Natural killer cell (primary cell): ENCODE data around the gene CASKIN2. TPM values are rescaled to one million over a fixed set of nuclear protein-coding genes. Genes with fewer than 3 reads are reported as not detected.

Source experiments
- ATAC-seq, 3 donors: fragments of 150-1000 bp in 2 of 3; fragments of 200-7000 bp in 1 of 3; cut with Tn5 transposase; 1 replicate in 1 of 3; 2 replicates in 2 of 3; pipeline ENCODE4 v1.10.0; 2021; ENCODE audit warnings: mild to moderate bottlenecking in 2 of 3, moderate library complexity in 2 of 3
- DNase-seq, 2 donors: peaks; one replicate each; pipeline versions ENCODE4 v3.0.0 to v3.0.0-alpha.2; 2013 to 2021; ENCODE audit warnings: mixed read lengths in 1 of 2
- H3K27ac ChIP-seq: one replicate; pipeline ENCODE4 v1.5.1; 2013; ENCODE audit warnings: mild to moderate bottlenecking, low read length
- H3K27me3 ChIP-seq: one replicate; pipeline ENCODE4 v1.6.1; 2013; ENCODE audit warnings: low read length; ENCODE audit not compliant: control insufficient read depth, insufficient read depth
- H3K36me3 ChIP-seq: one replicate; pipeline ENCODE4 v1.6.1; 2013; ENCODE audit warnings: low read length; ENCODE audit not compliant: control insufficient read depth, insufficient read depth
- H3K4me1 ChIP-seq: one replicate; pipeline ENCODE4 v1.6.1; 2013; ENCODE audit warnings: low read length; ENCODE audit not compliant: control insufficient read depth, insufficient read depth
- H3K4me3 ChIP-seq: one replicate; pipeline ENCODE4 v1.5.1; 2013; ENCODE audit warnings: low read length
- H3K9me3 ChIP-seq: one replicate; pipeline ENCODE4 v1.6.1; 2013; ENCODE audit warnings: low read length; ENCODE audit not compliant: control insufficient read depth, insufficient read depth
- H3K27ac Mint-ChIP-seq, 2 donors: one replicate each; pipeline ENCODE4 v1.8.0; 2022; ENCODE audit warnings: mild to moderate bottlenecking in 2 of 2, mixed read lengths in 2 of 2, moderate library complexity in 1 of 2
- H3K27me3 Mint-ChIP-seq, 2 donors: one replicate each; pipeline ENCODE4 v1.8.0; 2022; ENCODE audit warnings: low read depth in 2 of 2, mixed read lengths in 2 of 2
- H3K36me3 Mint-ChIP-seq: one replicate; pipeline ENCODE4 v1.8.0; 2022; ENCODE audit warnings: mixed read lengths
- H3K4me1 Mint-ChIP-seq, 2 donors: one replicate each; pipeline ENCODE4 v1.8.0; 2022; ENCODE audit warnings: mixed read lengths in 2 of 2
- H3K4me3 Mint-ChIP-seq: one replicate; pipeline ENCODE4 v1.8.0; 2022; ENCODE audit warnings: mild to moderate bottlenecking, moderate library complexity, mixed read lengths
- H3K9me3 Mint-ChIP-seq, 2 donors: one replicate each; pipeline ENCODE4 v1.8.0; 2022; ENCODE audit warnings: mixed read lengths in 2 of 2
- WGBS: methylation state at CpG from one replicate; pipeline ENCODE4 v1.1.7; 2013; ENCODE audit warnings: missing lambda C conversion rate; ENCODE audit not compliant: insufficient coverage; 5-methylcytosine and 5-hydroxymethylcytosine counted together
- intact Hi-C: fragments of 100-400 bp; cut with micrococcal nuclease; formaldehyde crosslinking; loops from one replicate; pipeline ENCODE4 v1.14.2; 2022
- total RNA-seq, 4 donors: library from RNA; stranded (reverse); fragments of 120-200 nt in 1 of 4; gene quantifications; one replicate each; pipeline versions ENCODE4 v1.2.3 to v1.2.4, GENCODE V29; 2013 to 2022
- TF ChIP-seq, protein P1 (sequence below): fragments of 200-600 bp; IDR thresholded peaks from one replicate; pipeline ENCODE4 v1.8.0; 2022; ENCODE audit warnings: antibody characterized with exemption

CASKIN2 gene
- total RNA-seq, 3 donors from 2014 or later (not counting 1 experiment from before 2014, with no cell fraction given), result 0.49 to 1.8 (median 1.7) TPM

DNA sequence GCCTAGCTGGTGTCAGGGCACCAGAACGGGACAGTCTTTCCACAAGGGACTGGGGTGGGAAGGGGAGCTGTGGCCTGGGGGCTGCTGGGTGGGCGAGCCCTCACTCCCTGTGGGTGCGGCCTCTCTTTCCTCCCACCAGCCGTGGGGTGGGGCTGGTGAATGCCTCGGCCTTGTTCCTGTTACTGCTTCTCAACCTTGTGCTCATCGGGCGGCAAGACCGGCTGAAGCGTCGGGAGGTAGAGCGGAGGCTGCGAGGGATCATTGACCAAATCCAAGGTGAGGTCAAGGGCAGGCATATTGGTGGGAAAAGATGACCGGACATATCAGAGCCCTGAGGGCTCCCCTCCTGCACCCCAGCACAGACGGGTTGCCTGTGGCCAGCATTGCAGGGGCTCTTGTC is 29.2 kb downstream of the CASKIN2 start:
- H3K36me3 Mint-ChIP-seq, result no peaks in the 10 kb centered on the region
- Histone ChIP-seq H3K27ac (no peak overlapping the region), H3K27me3 (no peaks in the 10 kb centered on the region), H3K4me3 (no peak overlapping the region), H3K4me1 (peaks cover 26% of the 10 kb centered on the region), H3K36me3 (peaks cover 6% of the 10 kb centered on the region), H3K9me3 (no peaks in the 10 kb centered on the region)
- TF ChIP-seq, protein P1, sequence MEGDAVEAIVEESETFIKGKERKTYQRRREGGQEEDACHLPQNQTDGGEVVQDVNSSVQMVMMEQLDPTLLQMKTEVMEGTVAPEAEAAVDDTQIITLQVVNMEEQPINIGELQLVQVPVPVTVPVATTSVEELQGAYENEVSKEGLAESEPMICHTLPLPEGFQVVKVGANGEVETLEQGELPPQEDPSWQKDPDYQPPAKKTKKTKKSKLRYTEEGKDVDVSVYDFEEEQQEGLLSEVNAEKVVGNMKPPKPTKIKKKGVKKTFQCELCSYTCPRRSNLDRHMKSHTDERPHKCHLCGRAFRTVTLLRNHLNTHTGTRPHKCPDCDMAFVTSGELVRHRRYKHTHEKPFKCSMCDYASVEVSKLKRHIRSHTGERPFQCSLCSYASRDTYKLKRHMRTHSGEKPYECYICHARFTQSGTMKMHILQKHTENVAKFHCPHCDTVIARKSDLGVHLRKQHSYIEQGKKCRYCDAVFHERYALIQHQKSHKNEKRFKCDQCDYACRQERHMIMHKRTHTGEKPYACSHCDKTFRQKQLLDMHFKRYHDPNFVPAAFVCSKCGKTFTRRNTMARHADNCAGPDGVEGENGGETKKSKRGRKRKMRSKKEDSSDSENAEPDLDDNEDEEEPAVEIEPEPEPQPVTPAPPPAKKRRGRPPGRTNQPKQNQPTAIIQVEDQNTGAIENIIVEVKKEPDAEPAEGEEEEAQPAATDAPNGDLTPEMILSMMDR, result no peak
- no peak overlapping the region for H3K4me3 Mint-ChIP-seq
- intact Hi-C loops, result no loop called here
- no peaks in the 10 kb centered on the region for H3K27me3 Mint-ChIP-seq
- no peaks in the 10 kb centered on the region for H3K9me3 Mint-ChIP-seq
- peaks cover 13 to 20% of the 10 kb centered on the region in 2 donors for H3K4me1 Mint-ChIP-seq
- ATAC-seq, result no peak
- 94% methylated on average over 14 of the region's 14 CpGs for WGBS
- DNase-seq, result no peak
- H3K27ac Mint-ChIP-seq, result peak overlapping the region; percentile 92 to 95

DNA sequence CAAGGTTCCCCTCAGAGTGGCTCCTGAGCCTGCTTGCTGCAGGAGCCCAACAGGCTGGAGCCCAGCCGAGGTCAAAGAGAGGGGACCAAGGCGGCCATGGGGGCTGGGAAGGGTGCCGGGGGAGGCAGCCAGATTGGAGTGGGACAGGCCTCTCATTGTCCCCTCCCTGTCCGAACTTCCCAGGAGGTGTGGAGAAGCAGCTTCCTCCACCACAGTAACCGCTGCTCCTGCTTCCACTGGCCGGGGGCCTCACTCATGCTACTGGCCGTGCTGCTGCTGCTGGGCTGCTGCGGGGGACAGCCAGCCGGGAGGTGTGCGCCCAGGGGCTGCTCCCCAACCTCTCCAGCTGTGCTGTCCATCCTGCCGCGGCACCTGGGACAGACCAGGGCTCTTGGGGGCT is 29.6 kb downstream of the CASKIN2 start:
- Histone ChIP-seq H3K27ac (no peak overlapping the region), H3K9me3 (no peaks in the 10 kb centered on the region), H3K36me3 (peaks cover 1% of the 10 kb centered on the region), H3K4me1 (peaks cover 26% of the 10 kb centered on the region), H3K27me3 (no peaks in the 10 kb centered on the region), H3K4me3 (no peak overlapping the region)
- no peak overlapping the region for H3K4me3 Mint-ChIP-seq
- 97% methylated on average over 12 of the region's 12 CpGs for WGBS
- no peaks in the 10 kb centered on the region for H3K27me3 Mint-ChIP-seq
- no peaks in the 10 kb centered on the region for H3K36me3 Mint-ChIP-seq
- H3K4me1 Mint-ChIP-seq, result peaks cover 13 to 24% of the 10 kb centered on the region in 2 donors
- TF ChIP-seq, protein P1, result no peak
- peak overlapping the region in 1 of 2 donors; percentile 95 for H3K27ac Mint-ChIP-seq
- no peaks in the 10 kb centered on the region for H3K9me3 Mint-ChIP-seq
- DNase-seq (no peak), ATAC-seq (no peak)
- intact Hi-C loops, result no loop called here

DNA sequence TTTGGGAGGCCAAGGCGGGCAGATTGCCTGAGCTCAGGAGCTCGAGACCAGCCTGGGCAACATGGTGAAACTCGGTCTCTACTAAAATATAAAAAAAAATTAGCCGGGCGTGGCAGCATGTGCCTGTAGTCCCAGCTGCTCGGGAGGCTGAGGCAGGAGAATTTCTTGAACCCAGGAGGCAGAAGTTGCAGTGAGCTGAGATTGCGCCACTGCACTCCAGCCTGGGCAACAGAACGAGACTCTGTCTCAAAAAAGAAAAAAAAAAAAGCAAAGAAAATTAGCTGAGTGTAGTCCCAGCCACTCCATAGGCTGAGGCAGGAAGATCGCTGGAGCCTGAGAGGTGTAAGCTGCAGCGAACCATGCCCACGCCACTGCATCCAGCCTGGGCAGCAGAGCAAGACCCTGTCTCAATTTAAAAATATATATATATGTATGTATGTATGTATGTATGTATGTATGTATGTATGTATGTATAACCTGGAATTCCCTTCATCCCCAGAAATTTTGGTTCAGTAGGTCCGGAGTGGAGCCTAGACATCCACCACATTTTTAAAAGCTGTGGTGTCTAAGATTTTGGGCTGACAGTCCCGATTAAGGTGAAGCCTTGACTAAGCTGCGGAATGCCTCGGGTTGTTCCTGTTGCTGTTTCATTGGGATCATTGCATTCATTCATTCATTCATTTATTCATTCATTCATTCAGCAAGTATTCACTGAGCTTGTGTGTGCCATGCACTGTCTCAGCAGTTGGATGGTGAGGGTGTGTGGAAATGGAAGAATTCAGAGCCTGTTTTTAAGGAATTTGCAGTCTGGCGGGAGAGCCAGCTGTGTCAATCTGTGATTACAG is 33.0 kb downstream of the CASKIN2 start:
- Mint-ChIP-seq H3K36me3 (no peaks in the 10 kb centered on the region), H3K9me3 (no peaks in the 10 kb centered on the region), H3K27me3 (no peaks in the 10 kb centered on the region), H3K4me3 (no peak overlapping the region), H3K4me1 (peaks cover 7 to 18% of the 10 kb centered on the region in 2 donors), H3K27ac (no peak overlapping the region)
- peaks cover 12% of the 10 kb centered on the region for H3K4me1 ChIP-seq
- H3K27ac ChIP-seq, result no peak overlapping the region
- WGBS, result 91% methylated on average over 14 of the region's 16 CpGs
- no peaks in the 10 kb centered on the region for H3K36me3 ChIP-seq
- TF ChIP-seq, protein P1, result no peak
- DNase-seq (no peak), ATAC-seq (no peak)
- no peak overlapping the region for H3K4me3 ChIP-seq
- intact Hi-C loops, result no loop called here
- H3K9me3 ChIP-seq, result no peaks in the 10 kb centered on the region
- H3K27me3 ChIP-seq, result no peaks in the 10 kb centered on the region
